Panc1 (cell line): ENCODE data around the gene RAP1B. TPM values are rescaled to one million over a fixed set of nuclear protein-coding genes. Genes with fewer than 3 reads are reported as not detected.

Source experiments
- ATAC-seq: fragments of 200-7000 bp; cut with Tn5 transposase; 2 replicates; pipeline ENCODE4 v1.9.1; 2020; ENCODE audit warnings: mild to moderate bottlenecking, moderate library complexity
- Bru-seq: library from RNA; stranded (reverse); fragments of 400-500 nt; gene quantifications from one replicate; lab custom pipeline; 2021; lab: Mats Ljungman, UMichigan
- BruChase-seq, 2 experiments: library from RNA; stranded (reverse); fragments of 400-500 nt; gene quantifications; one replicate each; lab custom pipeline; 2021; lab: Mats Ljungman, UMichigan
- BruUV-seq: library from RNA; stranded (reverse); fragments of 400-500 nt; replicated peaks from 2 replicates; lab custom pipeline; 2021; lab: Mats Ljungman, UMichigan
- CTCF ChIA-PET: fragments of 300-600 bp; sonication (Branson Sonifier 250); formaldehyde crosslinking; loops from one replicate; lab custom pipeline; 2022; ENCODE audit warnings: antibody characterized with exemption; lab: Charles Lee
- POLR2A ChIA-PET: fragments of 300-600 bp; sonication (Branson Sonifier 250); formaldehyde crosslinking; loops from one replicate; lab custom pipeline; 2022; ENCODE audit warnings: antibody characterized with exemption; lab: Charles Lee
- DNase-seq: peaks from one replicate; pipeline ENCODE4 v3.0.0-alpha.2; 2010; ENCODE audit warnings: low read depth, low spot score
- H3K27ac ChIP-seq: 2 replicates; pipeline ENCODE4 v1.5.1; 2011; ENCODE audit warnings: mild to moderate bottlenecking, low read length, inconsistent platforms
- H3K27me3 ChIP-seq: fragments of 200-500 bp; sonication (Bioruptor generic); 2 replicates; pipeline ENCODE4 v1.6.0; 2014; ENCODE audit warnings: low read length, inconsistent platforms; ENCODE audit not compliant: control insufficient read depth, insufficient read depth
- H3K36me3 ChIP-seq: fragments of 200-500 bp; sonication (Bioruptor generic); 2 replicates; pipeline ENCODE4 v1.5.1; 2014; ENCODE audit warnings: inconsistent platforms, mild to moderate bottlenecking, low read length, moderate library complexity; ENCODE audit not compliant: control insufficient read depth, insufficient read depth
- H3K4me1 ChIP-seq: 2 replicates; pipeline ENCODE4 v1.5.1; 2011; ENCODE audit warnings: inconsistent platforms, mild to moderate bottlenecking, low read length, moderate library complexity; ENCODE audit not compliant: control insufficient read depth, insufficient read depth
- H3K4me3 ChIP-seq, 2 experiments: 2 replicates each; pipeline ENCODE4 v1.5.1; 2011 to 2012; ENCODE audit warnings: low read depth in 2 of 2, low read length in 2 of 2, mild to moderate bottlenecking in 2 of 2, inconsistent platforms in 1 of 2, moderate library complexity in 1 of 2
- H3K9me3 ChIP-seq: fragments of 200-500 bp; sonication (Bioruptor generic); 2 replicates; pipeline ENCODE4 v1.5.1; 2014; ENCODE audit warnings: low read depth, mild to moderate bottlenecking, inconsistent platforms, low read length, moderate library complexity; ENCODE audit not compliant: control insufficient read depth, insufficient read depth
- CTCF ChIP-seq: fragments of 450-650 bp; IDR thresholded peaks from 2 replicates; pipeline ENCODE4 v1.5.1; 2017; ENCODE audit warnings: mild to moderate bottlenecking
- POLR2AphosphoS5 ChIP-seq: IDR thresholded peaks from 2 replicates; pipeline ENCODE4 v1.6.1; 2012; ENCODE audit warnings: mild to moderate bottlenecking, low read depth, low read length, moderate library complexity
- REST ChIP-seq, 2 experiments: IDR thresholded peaks; 2 replicates each; pipeline ENCODE4 v1.6.1; 2011 to 2012; ENCODE audit warnings: low read depth in 2 of 2, control low read depth in 1 of 2, low read length in 1 of 2, mild to moderate bottlenecking in 1 of 2, moderate library complexity in 1 of 2; ENCODE audit not compliant: insufficient read depth in 1 of 2
- SIN3A ChIP-seq: IDR thresholded peaks from 2 replicates; pipeline ENCODE4 v1.6.1; 2012; ENCODE audit warnings: low read depth, mild to moderate bottlenecking, low read length, moderate library complexity, borderline replicate concordance; ENCODE audit not compliant: insufficient read depth
- TCF7L2 ChIP-seq: IDR thresholded peaks from 2 replicates; pipeline ENCODE4 v1.6.1; 2011; ENCODE audit warnings: mild to moderate bottlenecking, low read depth, low read length, inconsistent platforms
- in situ Hi-C: cut with HindIII; loops from 2 replicates; pipeline ENCODE4 v1.10.0; 2016; ENCODE audit warnings: low sequenced_read_pairs, low pct_unique_long_range_greater_than_20kb
- intact Hi-C: fragments of 100-400 bp; cut with micrococcal nuclease; formaldehyde crosslinking; loops from one replicate; pipeline ENCODE4 v1.10.0; 2022; ENCODE audit not compliant: unreplicated experiment
- long read RNA-seq: library from polyadenylated mRNA; unstranded; transcript quantifications from one replicate; pipeline ENCODE4 v2.0.0, GENCODE V29; 2021; ENCODE audit not compliant: unreplicated experiment
- polyA plus RNA-seq: library from polyadenylated mRNA; unstranded; fragments of >200 nt; gene quantifications from one replicate; pipeline ENCODE4 v1.2.1, GENCODE V29; 2012; ENCODE audit warnings: missing spikeins; ENCODE audit not compliant: insufficient read length
- total RNA-seq: library from RNA; stranded (reverse); gene quantifications from one replicate; pipeline ENCODE4 v1.2.1, GENCODE V29; 2021; ENCODE audit not compliant: unreplicated experiment

The RAP1B gene
- total RNA-seq (328 TPM), Bru-seq, nascent RNA (percentile 99 among the genes with signal in this experiment), BruChase-seq, experiment 1, labeled RNA remaining after a 2-hour chase (percentile 98 among the genes with signal in this experiment), BruChase-seq, experiment 2, labeled RNA remaining after a 6-hour chase (percentile 98 among the genes with signal in this experiment)
- 340 TPM for polyA plus RNA-seq
- long read RNA-seq, full-length matches to known transcripts, result 455 of 627 reads
- long read RNA-seq, partial matches to known transcripts, result 12 of 627 reads
- long read RNA-seq, other reads (novel, unspliced or antisense), result 160 of 627 reads

GRCh38 chr12:68610370-68611093 lies at the start of gene RAP1B:
RAP1B (plus strand) TSS chr12:68610899; CDS start chr12:68648725, 37,826 bp downstream.
- H3K27ac ChIP-seq, result peak within 1 kb of the TSS; percentile 100
- BruUV-seq, result no TSS peak
- no peaks in the 10 kb centered on the region for H3K27me3 ChIP-seq
- ATAC-seq (peak; percentile 88), DNase-seq (no peak)
- peak within 1 kb of the TSS; percentile 77 to 97 for H3K4me3 ChIP-seq
- in situ Hi-C loops (no loop called here), intact Hi-C loops (loop anchor here (5.0 kb wide), 3 partner anchors 48 to 278 kb away; partner anchors contain the start of gene MDM1)
- TF ChIP-seq REST (IDR thresholded peaks at IDR 0.05; ENCODE audit: insufficient read depth in 1 of 2, low read depth in 2 of 2, low read length in 1 of 2) (no peak), CTCF (no peak), SIN3A (peak; percentile 73; the same call in 1 of the 2 replicates), POLR2AphosphoS5 (peak; percentile 97), TCF7L2 (no peak)
- peaks cover 36% of the 10 kb centered on the region for H3K4me1 ChIP-seq
- H3K36me3 ChIP-seq, result peaks cover 6% of the 10 kb centered on the region
- H3K9me3 ChIP-seq, result no peaks in the 10 kb centered on the region
- ChIA-PET CTCF (interaction anchor here (0.6 kb wide), 2 partner anchors 9 to 276 kb away, joined by 3 read pairs; no protein-coding TSS in a partner anchor), POLR2A (interaction anchor here (0.8 to 1.4 kb wide), 4 partner anchors 26 to 275 kb away, joined by 3 to 11 read pairs (median 3); no protein-coding TSS in a partner anchor)

GRCh38 chr12:68561830-68562229 lies 48.9 kb upstream of the RAP1B start:
- no TSS peak for BruUV-seq
- no peak for DNase-seq
- intact Hi-C loops, result loop anchor here (5.0 to 10.0 kb wide), 2 partner anchors 50 to 227 kb away; partner anchors contain the start of genes MDM1 and RAP1B
- Histone ChIP-seq H3K27me3 (no peaks in the 10 kb centered on the region), H3K27ac (peak overlapping the region; percentile 95), H3K4me3 (no peak overlapping the region), H3K9me3 (no peaks in the 10 kb centered on the region), H3K4me1 (peaks cover 82% of the 10 kb centered on the region), H3K36me3 (no peaks in the 10 kb centered on the region)
- ATAC-seq, result no peak
- ChIA-PET POLR2A (interaction anchor here (0.7 kb wide), 1 partner anchor 181 kb away, joined by 6 read pairs; no protein-coding TSS in a partner anchor), CTCF (interaction anchor here (0.6 kb wide), 1 partner anchor 323 kb away, joined by 7 read pairs; no protein-coding TSS in a partner anchor)
- in situ Hi-C loops, result no loop called here
- TF ChIP-seq SIN3A, result no peak
- TF ChIP-seq TCF7L2, result no peak
- TF ChIP-seq POLR2AphosphoS5, result no peak
- TF ChIP-seq CTCF, result no peak
